HFF-Myc (cell line): Measurements from ENCODE around the gene GET4.
"Not testable (repeated sequence)": the region's sequence is repeated elsewhere in the genome, so short reads cannot be mapped to it uniquely, and the experiment has no call there.

Experiments used
- DNase-seq: peaks from one replicate; pipeline ENCODE4 v3.0.0-alpha.2; 2011; ENCODE audit warnings: low read depth; ENCODE audit errors: extremely low read depth
- H3K4me3 ChIP-seq: replicated peaks from 2 replicates; pipeline ENCODE4 v1.5.1; 2011; ENCODE audit warnings: low read depth, mild to moderate bottlenecking, control low read depth, low read length
- TF ChIP-seq, protein P1 (sequence below): IDR thresholded peaks from 2 replicates; pipeline ENCODE4 v1.5.1; 2012; ENCODE audit warnings: mild to moderate bottlenecking, low read depth, low read length, control low read depth; ENCODE audit errors: missing control alignments

GET4 gene

DNA sequence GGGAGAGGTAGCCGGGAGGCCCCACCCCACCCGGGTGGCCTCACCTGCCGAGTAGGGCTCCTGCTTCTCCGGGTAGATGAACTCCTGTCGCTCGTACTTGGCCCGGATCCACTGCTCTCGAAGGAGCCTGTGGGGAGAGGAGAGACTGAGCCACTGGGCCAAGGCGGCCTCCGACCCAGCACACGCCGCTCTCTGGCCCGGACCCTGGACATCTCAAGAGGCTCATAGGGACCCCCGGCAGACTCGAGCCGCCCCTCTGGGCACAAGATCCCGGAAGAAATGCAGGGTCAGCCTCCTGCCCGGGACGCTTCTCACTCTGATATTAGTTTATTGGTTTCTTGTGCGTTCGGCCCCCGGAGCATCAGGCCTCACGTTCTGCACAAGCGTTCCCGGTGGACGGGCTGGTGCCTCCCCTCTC, 43.6 kb downstream of the GET4 start:
- no peak for DNase-seq
- no peak overlapping the region for H3K4me3 ChIP-seq
- TF ChIP-seq, protein P1, sequence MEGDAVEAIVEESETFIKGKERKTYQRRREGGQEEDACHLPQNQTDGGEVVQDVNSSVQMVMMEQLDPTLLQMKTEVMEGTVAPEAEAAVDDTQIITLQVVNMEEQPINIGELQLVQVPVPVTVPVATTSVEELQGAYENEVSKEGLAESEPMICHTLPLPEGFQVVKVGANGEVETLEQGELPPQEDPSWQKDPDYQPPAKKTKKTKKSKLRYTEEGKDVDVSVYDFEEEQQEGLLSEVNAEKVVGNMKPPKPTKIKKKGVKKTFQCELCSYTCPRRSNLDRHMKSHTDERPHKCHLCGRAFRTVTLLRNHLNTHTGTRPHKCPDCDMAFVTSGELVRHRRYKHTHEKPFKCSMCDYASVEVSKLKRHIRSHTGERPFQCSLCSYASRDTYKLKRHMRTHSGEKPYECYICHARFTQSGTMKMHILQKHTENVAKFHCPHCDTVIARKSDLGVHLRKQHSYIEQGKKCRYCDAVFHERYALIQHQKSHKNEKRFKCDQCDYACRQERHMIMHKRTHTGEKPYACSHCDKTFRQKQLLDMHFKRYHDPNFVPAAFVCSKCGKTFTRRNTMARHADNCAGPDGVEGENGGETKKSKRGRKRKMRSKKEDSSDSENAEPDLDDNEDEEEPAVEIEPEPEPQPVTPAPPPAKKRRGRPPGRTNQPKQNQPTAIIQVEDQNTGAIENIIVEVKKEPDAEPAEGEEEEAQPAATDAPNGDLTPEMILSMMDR = no peak

DNA sequence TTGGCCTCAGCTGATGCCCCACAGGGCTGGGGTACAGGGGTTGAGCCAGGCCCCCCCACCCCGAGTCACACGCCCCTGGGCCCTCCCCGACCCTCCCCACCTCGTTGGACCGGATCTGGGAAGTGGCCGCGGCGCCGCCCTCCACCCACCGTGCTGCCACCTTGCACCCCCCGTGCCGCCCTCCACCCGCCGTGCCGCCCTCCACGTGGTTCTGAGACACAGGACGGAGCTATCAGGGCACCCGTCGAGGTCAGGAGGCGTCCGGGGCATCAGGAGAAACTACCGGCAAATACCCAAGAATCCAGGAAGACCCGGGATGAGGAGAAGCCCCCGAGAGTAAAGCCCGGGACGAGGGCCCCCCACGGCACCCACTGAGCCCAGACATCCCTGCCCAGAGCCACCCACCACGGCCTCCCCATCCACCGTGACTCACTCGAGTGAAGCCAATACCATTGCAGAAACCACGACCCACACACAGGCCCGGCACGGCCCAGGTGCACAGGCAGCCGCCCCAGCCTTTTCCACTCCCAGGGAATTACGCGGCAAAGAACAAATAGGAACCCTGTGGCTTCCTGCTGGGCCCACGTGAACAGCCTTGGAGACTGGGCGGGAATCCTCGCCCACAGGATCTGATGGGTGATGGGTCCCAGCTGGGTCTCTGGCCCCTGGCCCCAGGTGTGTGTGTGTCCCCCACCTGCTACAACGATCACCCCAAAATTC, 44.2 kb downstream of the GET4 start:
- DNase-seq = no peak
- TF ChIP-seq, protein P1 = no peak

DNA sequence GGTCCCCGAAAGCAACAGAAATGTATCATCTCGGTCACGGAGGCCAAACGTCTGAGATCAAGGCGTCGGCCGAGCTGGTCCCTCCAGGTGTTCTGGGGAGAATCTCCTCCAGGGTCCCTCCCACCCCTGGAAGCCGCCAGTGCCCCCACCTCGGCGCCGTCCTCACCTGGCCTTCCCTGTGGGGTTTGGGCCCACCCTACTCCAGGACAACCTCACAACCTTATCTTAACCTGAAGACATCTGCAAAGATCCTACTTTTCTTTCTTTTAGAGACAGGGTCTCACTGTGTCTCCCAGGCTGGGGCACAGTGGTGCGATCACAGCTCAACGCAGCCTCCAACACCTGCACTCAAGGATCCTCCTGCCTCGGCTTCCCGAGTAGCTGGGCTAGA, 44.7 kb downstream of the GET4 start:
- DNase-seq = no peak
- TF ChIP-seq, protein P1 = no peak
- H3K4me3 ChIP-seq = no peak overlapping the region

More for the DNA sequence above, 44.2 kb downstream of the GET4 start:
- no peak overlapping the region for H3K4me3 ChIP-seq

- no peak overlapping the region for H3K4me3 ChIP-seq
- no peak for DNase-seq
- TF ChIP-seq, protein P1 = no peak
Observed at GRCh38 chr7:921581-922333, 45.4 kb downstream of the GET4 start.

DNA sequence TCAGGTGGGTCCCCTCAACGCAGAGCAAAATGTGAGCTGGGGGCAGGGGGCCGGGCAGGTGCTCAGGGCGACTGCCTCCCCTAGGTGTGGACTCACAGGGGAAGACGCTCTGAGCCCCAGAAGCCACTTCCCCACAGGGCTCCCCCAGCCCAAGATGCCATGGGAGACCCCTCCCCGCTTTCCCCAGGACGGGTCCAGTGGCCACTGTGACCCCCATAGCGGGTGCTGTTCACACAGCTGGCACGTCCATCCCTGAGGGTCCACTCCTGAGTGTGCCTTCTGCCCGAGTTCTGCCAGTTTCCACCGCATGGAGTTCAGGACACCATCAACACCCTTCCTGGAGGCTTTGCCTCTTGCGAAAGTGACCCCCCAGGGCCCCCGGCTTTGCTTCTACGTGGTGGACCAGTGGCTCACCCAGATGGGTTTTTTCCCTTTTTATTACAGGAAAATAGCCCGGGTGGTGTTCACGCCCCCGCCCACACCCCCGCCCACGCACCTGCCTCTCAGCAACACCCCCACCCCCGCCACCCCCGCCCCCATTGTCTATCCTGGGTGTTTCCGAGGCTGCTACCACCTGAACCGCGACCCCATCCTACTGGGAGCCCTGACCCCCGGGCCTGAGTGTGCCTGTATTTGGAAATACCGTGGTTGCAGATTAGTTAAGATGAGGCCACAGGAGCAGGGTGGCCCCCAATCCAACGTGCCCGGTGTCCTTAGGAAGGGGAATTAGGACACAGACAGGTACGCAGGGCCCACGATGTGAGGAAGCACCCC, 46.2 kb downstream of the GET4 start:
- DNase-seq = no peak
- H3K4me3 ChIP-seq = no peak overlapping the region
- TF ChIP-seq, protein P1 = no peak

GRCh38 chr7:923108-924041, 47.0 kb downstream of the GET4 start:
- H3K4me3 ChIP-seq = no peak overlapping the region
- no peak for DNase-seq
- TF ChIP-seq, protein P1 = no peak

- not testable (repeated sequence) for H3K4me3 ChIP-seq, DNase-seq
Observed at GRCh38 chr7:924042-924441, 47.7 kb downstream of the GET4 start.
